WTC11 (cell line): Measurements from ENCODE around the gene RNF126. TPM values are rescaled to one million over a fixed set of nuclear protein-coding genes. Genes with fewer than 3 reads are reported as not detected.
"Not testable (repeated sequence)": the region's sequence is repeated elsewhere in the genome, so short reads cannot be mapped to it uniquely, and the experiment has no call there.

ENCODE experiments used
- ATAC-seq: fragments of 200-7000 bp; cut with Tn5 transposase; 2 replicates; pipeline ENCODE4 v1.10.0; 2021; ENCODE audit warnings: mild to moderate bottlenecking, moderate library complexity
- CTCF ChIA-PET: fragments of 300-600 bp; sonication (Branson Sonifier 250); formaldehyde crosslinking; loops from one replicate; lab custom pipeline; 2021; ENCODE audit warnings: antibody characterized with exemption; lab: Charles Lee
- POLR2A ChIA-PET: fragments of 350-600 bp; sonication (Branson Sonifier 250); formaldehyde crosslinking; loops from one replicate; lab custom pipeline; 2021; ENCODE audit warnings: antibody characterized with exemption; lab: Charles Lee
- DNase-seq: peaks from one replicate; pipeline ENCODE4 v3.0.0; 2021; ENCODE audit warnings: low spot score
- H3K27ac Mint-ChIP-seq: 2 replicates; pipeline ENCODE4 v1.8.0; 2021; ENCODE audit warnings: mixed read lengths
- H3K27me3 Mint-ChIP-seq: 2 replicates; pipeline ENCODE4 v1.8.0; 2021; ENCODE audit warnings: low read depth, mild to moderate bottlenecking, moderate library complexity, mixed read lengths
- H3K36me3 Mint-ChIP-seq: 2 replicates; pipeline ENCODE4 v1.8.0; 2021; ENCODE audit warnings: mixed read lengths
- H3K4me1 Mint-ChIP-seq: 2 replicates; pipeline ENCODE4 v1.8.0; 2022; ENCODE audit warnings: mixed read lengths
- H3K4me3 Mint-ChIP-seq: 2 replicates; pipeline ENCODE4 v1.8.0; 2021; ENCODE audit warnings: mild to moderate bottlenecking, moderate library complexity, mixed read lengths
- H3K9me3 Mint-ChIP-seq: 2 replicates; pipeline ENCODE4 v1.8.0; 2021; ENCODE audit warnings: mixed read lengths
- AFF4 ChIP-seq: sonication (generic); formaldehyde crosslinking; IDR thresholded peaks from 2 replicates; pipeline ENCODE4 v1.8.1; 2023; ENCODE audit warnings: mild to moderate bottlenecking, missing genetic modification reagents, borderline replicate concordance
- ATF3 ChIP-seq: sonication (generic); formaldehyde crosslinking; conservative IDR thresholded peaks from 2 replicates; pipeline ENCODE4 v1.8.1; 2022; ENCODE audit warnings: mild to moderate bottlenecking, missing genetic modification reagents
- CBFB ChIP-seq: sonication (generic); formaldehyde crosslinking; IDR thresholded peaks from 2 replicates; pipeline ENCODE4 v1.8.1; 2022; ENCODE audit warnings: mild to moderate bottlenecking, low read depth, missing genetic modification reagents
- CREB1 ChIP-seq: sonication (generic); formaldehyde crosslinking; IDR thresholded peaks from 2 replicates; pipeline ENCODE4 v1.8.0; 2023; ENCODE audit warnings: mild to moderate bottlenecking, missing genetic modification reagents
- ESRRA ChIP-seq: sonication (generic); formaldehyde crosslinking; IDR thresholded peaks from 2 replicates; pipeline ENCODE4 v1.8.1; 2022; ENCODE audit warnings: mild to moderate bottlenecking, missing genetic modification reagents, borderline replicate concordance
- GRHL2 ChIP-seq: fragments of 250-450 bp; sonication (Bioruptor Pico); IDR thresholded peaks from 2 replicates; pipeline ENCODE4 v1.8.0; 2022; ENCODE audit warnings: mild to moderate bottlenecking, moderate library complexity; ENCODE audit not compliant: insufficient replicate concordance, severe bottlenecking
- KAT7 ChIP-seq: sonication (generic); formaldehyde crosslinking; IDR thresholded peaks from 2 replicates; pipeline ENCODE4 v1.8.1; 2023; ENCODE audit warnings: missing genetic modification reagents, mild to moderate bottlenecking, borderline replicate concordance
- NFYB ChIP-seq: sonication (generic); formaldehyde crosslinking; conservative IDR thresholded peaks from 2 replicates; pipeline ENCODE4 v1.8.0; 2022; ENCODE audit warnings: low read depth, missing genetic modification reagents
- RORB ChIP-seq: fragments of 250-450 bp; sonication (Bioruptor Pico); IDR thresholded peaks from 2 replicates; pipeline ENCODE4 v1.9.0; 2021; ENCODE audit warnings: mild to moderate bottlenecking
- SOX15 ChIP-seq: fragments of 250-450 bp; sonication (Bioruptor Pico); IDR thresholded peaks from 2 replicates; pipeline ENCODE4 v1.9.0; 2021; ENCODE audit warnings: mild to moderate bottlenecking
- SP1 ChIP-seq: sonication (generic); formaldehyde crosslinking; conservative IDR thresholded peaks from 2 replicates; pipeline ENCODE4 v1.8.1; 2022; ENCODE audit warnings: missing genetic modification reagents
- TCF7 ChIP-seq: sonication (generic); formaldehyde crosslinking; IDR thresholded peaks from 2 replicates; pipeline ENCODE4 v1.8.0; 2022; ENCODE audit warnings: mild to moderate bottlenecking, low read depth, missing genetic modification reagents, moderate library complexity
- TP53 ChIP-seq: sonication (generic); formaldehyde crosslinking; IDR thresholded peaks from 2 replicates; pipeline ENCODE4 v1.8.1; 2023; ENCODE audit warnings: mild to moderate bottlenecking, missing genetic modification reagents
- ZNF219 ChIP-seq: sonication (generic); formaldehyde crosslinking; IDR thresholded peaks from 2 replicates; pipeline ENCODE4 v1.8.0; 2023; ENCODE audit warnings: missing genetic modification reagents, mild to moderate bottlenecking, borderline replicate concordance
- ZNF232 ChIP-seq: sonication (generic); formaldehyde crosslinking; IDR thresholded peaks from 2 replicates; pipeline ENCODE4 v1.8.0; 2022; ENCODE audit warnings: mild to moderate bottlenecking, missing genetic modification reagents
- ZNF396 ChIP-seq: fragments of 250-450 bp; sonication (Bioruptor Pico); IDR thresholded peaks from 2 replicates; pipeline ENCODE4 v1.8.0; 2021; ENCODE audit warnings: mild to moderate bottlenecking, moderate library complexity, borderline replicate concordance
- ZNF423 ChIP-seq: fragments of 250-450 bp; sonication (Bioruptor Pico); IDR thresholded peaks from 2 replicates; pipeline ENCODE4 v2.1.2; 2022; ENCODE audit warnings: mild to moderate bottlenecking, moderate library complexity
- total RNA-seq: library from RNA; stranded (reverse); gene quantifications from 3 replicates; pipeline ENCODE4 v1.2.3, GENCODE V29; 2021
- TF ChIP-seq, protein P1 (sequence below): fragments of 200-600 bp; IDR thresholded peaks from 2 replicates; pipeline ENCODE4 v1.8.0; 2022; ENCODE audit warnings: antibody characterized with exemption

Gene RNF126
- total RNA-seq, 1 experiment from 2014 or later: 84.4 TPM

DNA sequence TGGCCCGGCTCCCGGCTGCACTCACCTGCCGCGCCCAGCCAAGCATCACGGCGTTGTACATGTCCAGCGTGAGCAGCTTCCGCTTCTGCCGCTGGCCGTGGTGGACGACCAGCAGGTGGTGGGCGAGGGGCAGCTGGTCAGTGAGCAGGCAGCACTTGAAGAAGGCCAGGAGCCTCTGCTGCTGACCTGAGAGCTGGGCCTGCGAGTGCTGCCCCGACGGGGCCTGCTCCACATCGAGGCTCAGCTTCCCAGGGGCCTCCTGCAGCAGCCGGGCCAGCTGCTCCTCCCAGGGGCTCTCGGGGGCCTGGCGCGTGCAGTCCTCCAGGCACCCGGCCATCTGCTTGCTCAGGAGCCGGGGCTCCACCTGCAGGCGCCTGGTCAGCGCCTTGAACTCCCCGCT lies 33.5 kb downstream of the RNF126 start:
- ATAC-seq, H3K4me3 Mint-ChIP-seq, DNase-seq, H3K27ac Mint-ChIP-seq, POLR2A ChIA-PET, H3K9me3 Mint-ChIP-seq, H3K27me3 Mint-ChIP-seq: not testable (repeated sequence)
- Mint-ChIP-seq H3K36me3 (peaks cover 27% of the 10 kb centered on the region), H3K4me1 (peaks cover 13% of the 10 kb centered on the region)
- CTCF ChIA-PET: interaction anchor here (1.0 kb wide), 1 partner anchor 131 kb away, joined by 4 read pairs; no protein-coding TSS in a partner anchor

DNA sequence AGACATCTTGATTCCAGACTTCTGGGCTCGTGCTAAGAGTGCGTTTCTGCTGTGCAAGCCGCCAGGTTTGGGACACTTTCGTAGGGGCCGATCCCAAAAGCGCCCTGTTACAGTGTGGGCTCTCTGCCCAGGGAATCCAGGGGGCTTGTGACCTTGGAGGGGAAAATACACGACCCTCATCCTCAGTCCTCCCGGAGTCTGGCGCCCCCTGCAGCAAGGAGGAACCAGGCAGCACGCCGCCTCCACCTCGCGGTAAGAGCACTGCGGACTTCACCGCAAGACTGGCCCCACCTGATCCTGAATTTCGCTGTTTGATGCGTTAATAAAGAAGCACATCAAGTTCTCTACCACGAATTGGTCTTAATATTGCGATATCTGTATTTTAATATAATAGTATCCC lies 34.8 kb downstream of the RNF126 start:
- H3K4me1 Mint-ChIP-seq: peaks cover 6% of the 10 kb centered on the region
- POLR2A ChIA-PET: no interaction called here
- peaks cover 36% of the 10 kb centered on the region for H3K36me3 Mint-ChIP-seq
- no peaks in the 10 kb centered on the region for H3K27me3 Mint-ChIP-seq
- no peak overlapping the region for H3K4me3 Mint-ChIP-seq
- peak overlapping the region; percentile 60; the same call in 1 of the 2 replicates for H3K27ac Mint-ChIP-seq
- H3K9me3 Mint-ChIP-seq: no peaks in the 10 kb centered on the region
- TF ChIP-seq NFYB (CRISPR knock-in tag) (no peak), ZNF232 (CRISPR knock-in tag) (no peak), CBFB (CRISPR knock-in tag) (no peak), ESRRA (peak; percentile 87; the same call in 1 of the 2 replicates), CREB1 (CRISPR knock-in tag) (no peak), RORB (CRISPR knock-in tag) (no peak), AFF4 (CRISPR knock-in tag) (no peak), ZNF219 (CRISPR knock-in tag) (no peak), ZNF423 (CRISPR knock-in tag) (no peak), ZNF396 (CRISPR knock-in tag) (no peak), TCF7 (CRISPR knock-in tag) (no peak), SP1 (CRISPR knock-in tag) (no peak)
- TF ChIP-seq, protein P1, sequence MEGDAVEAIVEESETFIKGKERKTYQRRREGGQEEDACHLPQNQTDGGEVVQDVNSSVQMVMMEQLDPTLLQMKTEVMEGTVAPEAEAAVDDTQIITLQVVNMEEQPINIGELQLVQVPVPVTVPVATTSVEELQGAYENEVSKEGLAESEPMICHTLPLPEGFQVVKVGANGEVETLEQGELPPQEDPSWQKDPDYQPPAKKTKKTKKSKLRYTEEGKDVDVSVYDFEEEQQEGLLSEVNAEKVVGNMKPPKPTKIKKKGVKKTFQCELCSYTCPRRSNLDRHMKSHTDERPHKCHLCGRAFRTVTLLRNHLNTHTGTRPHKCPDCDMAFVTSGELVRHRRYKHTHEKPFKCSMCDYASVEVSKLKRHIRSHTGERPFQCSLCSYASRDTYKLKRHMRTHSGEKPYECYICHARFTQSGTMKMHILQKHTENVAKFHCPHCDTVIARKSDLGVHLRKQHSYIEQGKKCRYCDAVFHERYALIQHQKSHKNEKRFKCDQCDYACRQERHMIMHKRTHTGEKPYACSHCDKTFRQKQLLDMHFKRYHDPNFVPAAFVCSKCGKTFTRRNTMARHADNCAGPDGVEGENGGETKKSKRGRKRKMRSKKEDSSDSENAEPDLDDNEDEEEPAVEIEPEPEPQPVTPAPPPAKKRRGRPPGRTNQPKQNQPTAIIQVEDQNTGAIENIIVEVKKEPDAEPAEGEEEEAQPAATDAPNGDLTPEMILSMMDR: peak; percentile 76
- DNase-seq (peak; percentile 80), ATAC-seq (peak; percentile 59)
- CTCF ChIA-PET: interaction anchor here (0.6 to 1.6 kb wide), 7 partner anchors 21 to 122 kb away, joined by 3 to 10 read pairs (median 3); no protein-coding TSS in a partner anchor

DNA sequence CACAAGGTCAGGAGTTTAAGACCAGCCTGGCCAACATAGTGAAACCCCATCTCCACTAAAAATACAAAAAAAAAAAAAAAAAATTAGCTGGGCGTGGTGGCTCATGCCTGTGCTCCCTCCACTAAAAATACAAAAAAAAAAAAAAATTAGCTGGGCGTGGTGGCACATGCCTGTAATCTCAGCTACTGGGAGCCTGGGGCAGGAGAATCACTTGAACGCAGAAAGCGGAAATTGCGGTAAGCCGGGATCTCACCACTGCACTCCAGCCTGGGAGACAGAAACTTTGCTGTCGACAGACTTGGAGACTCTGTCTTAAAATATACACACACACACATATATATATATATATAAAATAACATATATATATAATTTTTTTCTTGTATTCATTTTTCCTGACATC lies 36.4 kb downstream of the RNF126 start:
- ATAC-seq, POLR2A ChIA-PET, H3K27me3 Mint-ChIP-seq: not testable (repeated sequence)

DNA sequence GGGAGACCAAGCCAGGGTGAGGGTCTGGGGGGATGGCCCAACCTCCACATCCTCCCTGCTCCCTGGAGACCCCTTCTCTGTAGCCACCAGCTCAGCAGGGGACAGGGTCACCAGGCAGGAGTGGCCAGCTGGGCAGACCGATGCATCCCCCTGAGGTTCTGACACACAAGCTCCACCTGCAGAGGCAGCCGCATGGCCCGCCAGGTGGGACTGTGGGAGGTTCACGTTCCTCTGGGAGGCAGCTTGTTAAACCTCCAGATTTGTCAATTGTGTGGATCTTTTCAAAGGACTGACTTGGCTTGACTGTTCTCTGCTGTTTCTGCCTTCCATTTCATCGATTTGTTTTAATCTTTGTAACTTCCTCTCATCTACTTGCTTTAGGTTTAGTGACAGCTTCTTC lies 37.8 kb downstream of the RNF126 start:
- ChIA-PET POLR2A (no interaction called here), CTCF (no interaction called here)
- peaks cover 29% of the 10 kb centered on the region for H3K36me3 Mint-ChIP-seq
- H3K27ac Mint-ChIP-seq: peak overlapping the region; percentile 34
- H3K4me1 Mint-ChIP-seq: no peaks in the 10 kb centered on the region; the same call in 1 of the 2 replicates
- ATAC-seq: no peak
- no peak overlapping the region for H3K4me3 Mint-ChIP-seq
- H3K27me3 Mint-ChIP-seq: no peaks in the 10 kb centered on the region
- no peak for DNase-seq
- H3K9me3 Mint-ChIP-seq: no peaks in the 10 kb centered on the region
- TF ChIP-seq GRHL2 (no peak), TP53 (no peak), ATF3 (no peak), KAT7 (CRISPR knock-in tag) (no peak), ESRRA (no peak), SOX15 (CRISPR knock-in tag) (no peak)

More for the DNA sequence above, 36.4 kb downstream of the RNF126 start:
- H3K27ac Mint-ChIP-seq, H3K4me1 Mint-ChIP-seq, DNase-seq, H3K9me3 Mint-ChIP-seq, H3K4me3 Mint-ChIP-seq: not testable (repeated sequence)
- H3K36me3 Mint-ChIP-seq: peaks cover 36% of the 10 kb centered on the region
- CTCF ChIA-PET: interaction anchor here (0.6 to 1.5 kb wide), 3 partner anchors 42 to 120 kb away, joined by 3 to 5 read pairs (median 4); no protein-coding TSS in a partner anchor
